GM12878 (cell line): ENCODE data around the gene LMBR1. TPM values are rescaled to one million over a fixed set of nuclear protein-coding genes. Genes with fewer than 3 reads are reported as not detected.

Experiments
- ATAC-seq: fragments of 200-7000 bp; cut with Tn5 transposase; 3 replicates; pipeline ENCODE4 v1.9.1; 2020; ENCODE audit warnings: mild to moderate bottlenecking, moderate library complexity
- BruUV-seq: library from RNA; stranded (reverse); fragments of 400-500 nt; replicated peaks from 2 replicates; lab custom pipeline; 2021; lab: Mats Ljungman, UMichigan
- CTCF ChIA-PET: fragments of 300-600 bp; sonication (Branson Sonifier 250); formaldehyde crosslinking; extraction: SDS; loops from one replicate; lab custom pipeline; 2021; ENCODE audit warnings: inconsistent platforms; lab: Yijun Ruan, JAX
- POLR2A ChIA-PET: fragments of 350-600 bp; formaldehyde crosslinking; extraction: SDS; loops from one replicate; lab custom pipeline; 2021; ENCODE audit warnings: inconsistent platforms; lab: Charles Lee
- RAD21 ChIA-PET: fragments of 300-600 bp; sonication (Branson Sonifier 250); formaldehyde crosslinking; loops from one replicate; lab custom pipeline; 2023; ENCODE audit warnings: antibody characterized with exemption; ENCODE audit not compliant: unreplicated experiment; lab: Charles Lee
- SMC1A ChIA-PET: fragments of 300-600 bp; sonication (Branson Sonifier 250); formaldehyde crosslinking; loops from one replicate; lab custom pipeline; 2023; ENCODE audit not compliant: unreplicated experiment, uncharacterized antibody; lab: Charles Lee
- DNase-seq: peaks from one replicate; pipeline ENCODE4 v3.0.0-alpha.2; 2011; ENCODE audit warnings: low read depth, low spot score
- FAIRE-seq: peaks from 3 replicates; lab custom pipeline; 2011; peaks lifted over from hg19 to GRCh38; lab: Jason Lieb, UNC
- H2AFZ ChIP-seq: 2 replicates; pipeline ENCODE4 v1.6.0; 2011; ENCODE audit warnings: low read depth, low read length, control low read depth; ENCODE audit not compliant: control insufficient read depth
- H3K27ac ChIP-seq: 2 replicates; pipeline ENCODE4 v1.5.1; 2011; ENCODE audit warnings: control low read depth; ENCODE audit not compliant: control insufficient read depth, insufficient read depth
- H3K27me3 ChIP-seq, 2 experiments: replicated peaks in 1 of 2; 2 replicates each; pipeline versions ENCODE4 v1.6.0 to v1.6.1; 2011; ENCODE audit warnings: low read length in 1 of 2; ENCODE audit not compliant: control insufficient read depth in 2 of 2, insufficient read depth in 2 of 2
- H3K36me3 ChIP-seq, 2 experiments: 2 replicates each; pipeline ENCODE4 v1.5.1; 2011; ENCODE audit warnings: low read length in 1 of 2; ENCODE audit not compliant: control insufficient read depth in 2 of 2, insufficient read depth in 2 of 2
- H3K4me1 ChIP-seq: 2 replicates; pipeline ENCODE4 v1.6.1; 2011; ENCODE audit warnings: mild to moderate bottlenecking, low read length, moderate library complexity, mixed read lengths; ENCODE audit not compliant: control insufficient read depth, insufficient read depth
- H3K4me2 ChIP-seq: 2 replicates; pipeline ENCODE4 v1.6.0; 2011; ENCODE audit warnings: control low read depth; ENCODE audit not compliant: control insufficient read depth, insufficient read depth
- H3K4me3 ChIP-seq: fragments of 200-600 bp; sonication (generic); 2 replicates; pipeline ENCODE4 v1.5.1; 2016
- H3K79me2 ChIP-seq: 2 replicates; pipeline ENCODE4 v1.6.0; 2011; ENCODE audit warnings: low read length; ENCODE audit not compliant: control insufficient read depth, insufficient read depth
- H3K9ac ChIP-seq: 2 replicates; pipeline ENCODE4 v1.8.0; 2011; ENCODE audit warnings: low read length, control low read depth, mixed read lengths; ENCODE audit not compliant: control insufficient read depth, insufficient read depth
- H3K9me3 ChIP-seq: replicated peaks from 3 replicates; pipeline ENCODE4 v1.5.1; 2011; ENCODE audit warnings: mild to moderate bottlenecking, low read length; ENCODE audit not compliant: control insufficient read depth, insufficient read depth
- H4K20me1 ChIP-seq: 2 replicates; pipeline ENCODE4 v1.6.0; 2011; ENCODE audit not compliant: control insufficient read depth, insufficient read depth
- BRCA1 ChIP-seq: IDR thresholded peaks from 2 replicates; pipeline ENCODE4 v1.6.1; 2011; ENCODE audit warnings: low read depth, low read length, improper control_type of control experiment
- CHD1 ChIP-seq: IDR thresholded peaks from 2 replicates; pipeline ENCODE4 v1.6.1; 2012; ENCODE audit warnings: low read depth, low read length, improper control_type of control experiment
- CHD4 ChIP-seq: fragments of 200-600 bp; sonication (generic); IDR thresholded peaks from 2 replicates; pipeline ENCODE4 v1.6.1; 2016; ENCODE audit warnings: mild to moderate bottlenecking
- IKZF2 ChIP-seq, 2 experiments: fragments of 450-650 bp; IDR thresholded peaks; 2 replicates each; pipeline ENCODE4 v1.6.1; 2017; ENCODE audit warnings: mild to moderate bottlenecking in 2 of 2, moderate library complexity in 2 of 2
- MTA3 ChIP-seq: IDR thresholded peaks from 2 replicates; pipeline ENCODE4 v1.6.1; 2012; ENCODE audit warnings: low read length, inconsistent platforms, borderline replicate concordance
- NFXL1 ChIP-seq: fragments of 450-650 bp; IDR thresholded peaks from 2 replicates; pipeline ENCODE4 v1.6.1; 2017; ENCODE audit warnings: antibody characterized with exemption, mild to moderate bottlenecking, borderline replicate concordance
- NR2C1 ChIP-seq: fragments of 450-650 bp; IDR thresholded peaks from 2 replicates; pipeline ENCODE4 v1.6.1; 2017; ENCODE audit warnings: antibody characterized with exemption, mild to moderate bottlenecking, moderate library complexity
- NR2C2 ChIP-seq: IDR thresholded peaks from 2 replicates; pipeline ENCODE4 v1.6.1; 2011; ENCODE audit warnings: borderline replicate concordance, low read depth; ENCODE audit not compliant: control insufficient read depth, insufficient read length
- PAX5 ChIP-seq: IDR thresholded peaks from 2 replicates; pipeline ENCODE4 v1.6.1; 2011; ENCODE audit warnings: low read depth, low read length, borderline replicate concordance
- POLR2AphosphoS5 ChIP-seq: IDR thresholded peaks from 2 replicates; pipeline ENCODE4 v1.6.1; 2011; ENCODE audit warnings: mild to moderate bottlenecking, low read length, inconsistent platforms
- RELA ChIP-seq: fragments of 450-650 bp; IDR thresholded peaks from 2 replicates; pipeline ENCODE4 v1.8.0; 2014; ENCODE audit warnings: borderline replicate concordance; ENCODE audit not compliant: partially characterized antibody
- RFX5 ChIP-seq: IDR thresholded peaks from 2 replicates; pipeline ENCODE4 v1.6.1; 2011; ENCODE audit warnings: low read depth, low read length, improper control_type of control experiment
- SIN3A ChIP-seq: IDR thresholded peaks from 2 replicates; pipeline ENCODE4 v1.6.1; 2012; ENCODE audit warnings: low read depth, low read length, improper control_type of control experiment
- SRF ChIP-seq, 2 experiments: IDR thresholded peaks; 2 replicates each; pipeline ENCODE4 v1.6.1; 2011; ENCODE audit warnings: low read depth in 2 of 2, low read length in 2 of 2, mild to moderate bottlenecking in 1 of 2, moderate library complexity in 1 of 2
- TCF12 ChIP-seq: IDR thresholded peaks from 2 replicates; pipeline ENCODE4 v1.6.1; 2011; ENCODE audit warnings: low read depth, mild to moderate bottlenecking, low read length
- ZNF384 ChIP-seq: IDR thresholded peaks from 2 replicates; pipeline ENCODE4 v1.6.1; 2012; ENCODE audit warnings: low read depth, mild to moderate bottlenecking, low read length, improper control_type of control experiment, borderline replicate concordance
- WGBS: methylation state at CpG from one replicate; pipeline ENCODE4 v1.1.6; 2016; ENCODE audit warnings: low lambda C conversion rate; ENCODE audit not compliant: insufficient replicate concordance, insufficient coverage; ENCODE audit errors: missing lambda C conversion rate; 5-methylcytosine and 5-hydroxymethylcytosine counted together
- in situ Hi-C: fragments of 300-500 bp; cut with MboI; formaldehyde crosslinking; loops from 9 replicates; pipeline ENCODE4 v1.14.3; 2018; ENCODE audit warnings: mixed read lengths
- intact Hi-C: fragments of 100-400 bp; cut with micrococcal nuclease; formaldehyde crosslinking; loops from one replicate; pipeline ENCODE4 v1.14.2; 2022; ENCODE audit not compliant: unreplicated experiment
- polyA plus RNA-seq, 11 experiments: library from polyadenylated mRNA; depleted of rRNA in 4 of 11; unstranded in 6 of 11; stranded (reverse) in 5 of 11; fragments of >200 nt; fragmentation: Nextera tagmentation in 4 of 11; fragmentation: Illumina TruSeq in 1 of 11; extraction: Ambion mirVana in 4 of 11; extraction: Trizol in 1 of 11; gene quantifications; 1 replicate in 1 of 11; 2 replicates in 10 of 11; pipeline versions ENCODE4 v1.2.1 to v1.2.3, GENCODE V29; 2011 to 2016; ENCODE audit warnings: inconsistent platforms in 2 of 11, missing spikeins in 2 of 11, low read depth in 1 of 11
- total RNA-seq, 4 experiments: library from RNA; depleted of rRNA in 3 of 4; stranded (reverse); fragments of >200 nt in 3 of 4; fragmentation: Illumina TruSeq in 1 of 4; extraction: Trizol in 1 of 4; gene quantifications; 2 replicates each; pipeline versions ENCODE4 v1.2.1 to v1.2.3, GENCODE V29; 2013 to 2021
- TF ChIP-seq, protein P1 (sequence below): fragments of 450-650 bp; IDR thresholded peaks from 2 replicates; pipeline ENCODE4 v1.6.1; 2018; ENCODE audit warnings: mild to moderate bottlenecking, low read depth, moderate library complexity; ENCODE audit not compliant: partially characterized antibody
- TF ChIP-seq, protein P2 (sequence below): fragments of 450-650 bp; formaldehyde crosslinking; IDR thresholded peaks from 2 replicates; pipeline ENCODE4 v1.4.0; 2020; ENCODE audit warnings: mild to moderate bottlenecking, moderate library complexity

LMBR1 gene
- total and polyA plus RNA-seq, 10 of the 15 experiments (the other 5 are each of a cell fraction or from before 2014, with no cell fraction given): 4.0 to 63.5 (median 28.8) TPM

DNA sequence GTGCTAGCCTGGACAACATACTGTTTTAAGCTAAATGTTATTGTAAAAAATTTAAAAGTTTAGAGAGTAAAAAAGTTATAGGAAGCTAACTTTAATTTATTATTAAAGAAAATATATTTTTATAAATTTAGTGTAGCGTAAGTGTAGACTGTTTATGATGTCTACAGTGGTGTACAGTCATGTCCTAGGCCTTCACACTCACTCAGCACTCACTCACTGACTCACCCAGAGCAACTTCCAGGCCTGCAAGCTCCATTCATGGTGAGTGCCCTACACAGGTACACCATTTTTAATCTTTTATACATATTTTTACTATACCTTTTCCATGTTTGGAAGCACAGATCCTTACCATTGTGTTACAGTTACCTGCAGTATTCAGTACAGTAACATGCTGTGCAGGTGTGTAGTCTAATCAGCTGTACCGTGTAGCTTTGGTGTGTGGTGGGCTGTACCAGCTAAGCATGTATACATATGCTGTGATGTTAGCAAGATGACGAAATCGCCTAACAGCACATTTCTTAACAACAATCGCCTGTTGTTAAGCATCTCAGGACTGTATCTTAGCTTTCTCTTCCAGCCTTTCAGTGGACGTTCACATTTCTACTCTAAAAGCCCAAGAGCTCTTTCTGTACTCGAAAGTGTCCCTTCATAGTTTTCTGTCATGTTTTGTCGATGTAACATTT is 240.0 kb downstream of the LMBR1 start:
- Histone ChIP-seq H3K9ac (no peak overlapping the region), H2AFZ (no peak overlapping the region), H3K4me3 (no peak overlapping the region), H3K4me2 (no peak overlapping the region), H3K27ac (no peak overlapping the region), H3K79me2 (no peaks in the 10 kb centered on the region), H3K4me1 (peaks cover 22% of the 10 kb centered on the region), H3K36me3 (no peaks in the 10 kb centered on the region), H4K20me1 (no peaks in the 10 kb centered on the region), H3K27me3 (no peaks in the 10 kb centered on the region)
- SMC1A ChIA-PET: interaction anchor here (1.2 to 2.4 kb wide), 4 partner anchors 11 to 150 kb away, joined by 5 to 16 read pairs (median 6); partner anchors contain the start of gene RNF32
- no peak for FAIRE-seq
- BruUV-seq: no TSS peak
- RAD21 ChIA-PET: interaction anchor here (0.8 to 1.7 kb wide), 4 partner anchors 11 to 163 kb away, joined by 3 to 7 read pairs (median 4); no protein-coding TSS in a partner anchor
- in situ Hi-C loops: no loop called here
- no peak for DNase-seq
- CTCF ChIA-PET: interaction anchor here (1.3 to 2.6 kb wide), 5 partner anchors 11 to 164 kb away, joined by 3 to 10 read pairs (median 3); no protein-coding TSS in a partner anchor
- ATAC-seq: no peak
- 94% methylated on average over 8 of the region's 8 CpGs for WGBS
- POLR2A ChIA-PET: interaction anchor here (0.9 to 2.2 kb wide), 3 partner anchors 12 to 131 kb away, joined by 3 to 9 read pairs (median 3); partner anchors contain the start of gene RNF32
- TF ChIP-seq NFXL1: no peak
- no peak for TF ChIP-seq MTA3
- TF ChIP-seq, protein P1, sequence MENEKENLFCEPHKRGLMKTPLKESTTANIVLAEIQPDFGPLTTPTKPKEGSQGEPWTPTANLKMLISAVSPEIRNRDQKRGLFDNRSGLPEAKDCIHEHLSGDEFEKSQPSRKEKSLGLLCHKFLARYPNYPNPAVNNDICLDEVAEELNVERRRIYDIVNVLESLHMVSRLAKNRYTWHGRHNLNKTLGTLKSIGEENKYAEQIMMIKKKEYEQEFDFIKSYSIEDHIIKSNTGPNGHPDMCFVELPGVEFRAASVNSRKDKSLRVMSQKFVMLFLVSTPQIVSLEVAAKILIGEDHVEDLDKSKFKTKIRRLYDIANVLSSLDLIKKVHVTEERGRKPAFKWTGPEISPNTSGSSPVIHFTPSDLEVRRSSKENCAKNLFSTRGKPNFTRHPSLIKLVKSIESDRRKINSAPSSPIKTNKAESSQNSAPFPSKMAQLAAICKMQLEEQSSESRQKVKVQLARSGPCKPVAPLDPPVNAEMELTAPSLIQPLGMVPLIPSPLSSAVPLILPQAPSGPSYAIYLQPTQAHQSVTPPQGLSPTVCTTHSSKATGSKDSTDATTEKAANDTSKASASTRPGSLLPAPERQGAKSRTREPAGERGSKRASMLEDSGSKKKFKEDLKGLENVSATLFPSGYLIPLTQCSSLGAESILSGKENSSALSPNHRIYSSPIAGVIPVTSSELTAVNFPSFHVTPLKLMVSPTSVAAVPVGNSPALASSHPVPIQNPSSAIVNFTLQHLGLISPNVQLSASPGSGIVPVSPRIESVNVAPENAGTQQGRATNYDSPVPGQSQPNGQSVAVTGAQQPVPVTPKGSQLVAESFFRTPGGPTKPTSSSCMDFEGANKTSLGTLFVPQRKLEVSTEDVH: no peak
- TF ChIP-seq NR2C1: no peak
- TF ChIP-seq PAX5: no peak
- no peak for TF ChIP-seq NR2C2
- no peak for TF ChIP-seq RFX5
- TF ChIP-seq ZNF384: no peak
- no peak for TF ChIP-seq POLR2AphosphoS5
- TF ChIP-seq CHD1: no peak
- no peak for TF ChIP-seq CHD4
- TF ChIP-seq TCF12: no peak
- TF ChIP-seq RELA: no peak
- no peak for TF ChIP-seq SIN3A
- TF ChIP-seq IKZF2 (IDR thresholded peaks at IDR 0.05): no peak
- TF ChIP-seq, protein P2, sequence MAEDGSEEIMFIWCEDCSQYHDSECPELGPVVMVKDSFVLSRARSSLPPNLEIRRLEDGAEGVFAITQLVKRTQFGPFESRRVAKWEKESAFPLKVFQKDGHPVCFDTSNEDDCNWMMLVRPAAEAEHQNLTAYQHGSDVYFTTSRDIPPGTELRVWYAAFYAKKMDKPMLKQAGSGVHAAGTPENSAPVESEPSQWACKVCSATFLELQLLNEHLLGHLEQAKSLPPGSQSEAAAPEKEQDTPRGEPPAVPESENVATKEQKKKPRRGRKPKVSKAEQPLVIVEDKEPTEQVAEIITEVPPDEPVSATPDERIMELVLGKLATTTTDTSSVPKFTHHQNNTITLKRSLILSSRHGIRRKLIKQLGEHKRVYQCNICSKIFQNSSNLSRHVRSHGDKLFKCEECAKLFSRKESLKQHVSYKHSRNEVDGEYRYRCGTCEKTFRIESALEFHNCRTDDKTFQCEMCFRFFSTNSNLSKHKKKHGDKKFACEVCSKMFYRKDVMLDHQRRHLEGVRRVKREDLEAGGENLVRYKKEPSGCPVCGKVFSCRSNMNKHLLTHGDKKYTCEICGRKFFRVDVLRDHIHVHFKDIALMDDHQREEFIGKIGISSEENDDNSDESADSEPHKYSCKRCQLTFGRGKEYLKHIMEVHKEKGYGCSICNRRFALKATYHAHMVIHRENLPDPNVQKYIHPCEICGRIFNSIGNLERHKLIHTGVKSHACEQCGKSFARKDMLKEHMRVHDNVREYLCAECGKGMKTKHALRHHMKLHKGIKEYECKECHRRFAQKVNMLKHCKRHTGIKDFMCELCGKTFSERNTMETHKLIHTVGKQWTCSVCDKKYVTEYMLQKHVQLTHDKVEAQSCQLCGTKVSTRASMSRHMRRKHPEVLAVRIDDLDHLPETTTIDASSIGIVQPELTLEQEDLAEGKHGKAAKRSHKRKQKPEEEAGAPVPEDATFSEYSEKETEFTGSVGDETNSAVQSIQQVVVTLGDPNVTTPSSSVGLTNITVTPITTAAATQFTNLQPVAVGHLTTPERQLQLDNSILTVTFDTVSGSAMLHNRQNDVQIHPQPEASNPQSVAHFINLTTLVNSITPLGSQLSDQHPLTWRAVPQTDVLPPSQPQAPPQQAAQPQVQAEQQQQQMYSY (CRISPR knock-in tag): no peak
- TF ChIP-seq SRF (IDR thresholded peaks at IDR 0.05; ENCODE audit: low read depth in 2 of 2, low read length in 2 of 2): no peak
- TF ChIP-seq BRCA1: no peak
- TF ChIP-seq, all 136 proteins: peak for 0
- H3K9me3 ChIP-seq: no peaks in the 10 kb centered on the region
- intact Hi-C loops: no loop called here
